Activated CD8-positive, alpha-beta memory T cell treated with anti-CD3 and anti-CD28 coated beads, Interleukin-2, amount 50 U/mL, for 24 hours (primary cell): ENCODE data around the gene PTK6.
"Not testable (repeated sequence)": the region's sequence is repeated elsewhere in the genome, so short reads cannot be mapped to it uniquely, and the experiment has no call there.

Source experiments
- DNase-seq: peaks from one replicate; pipeline ENCODE4 v3.0.0-alpha.2; 2020; ENCODE audit errors: extremely low read depth

Gene PTK6

GRCh38 chr20:63568986-63569949, 32.1 kb upstream of the PTK6 start:
- no peak for DNase-seq

GRCh38 chr20:63568170-63568981, 31.2 kb upstream of the PTK6 start:
- DNase-seq: no peak

GRCh38 chr20:63567386-63568169, 30.4 kb upstream of the PTK6 start:
- no peak for DNase-seq

- DNase-seq: no peak
Measured at GRCh38 chr20:63567136-63567385, 29.9 kb upstream of the PTK6 start.

GRCh38 chr20:63566395-63567135, 29.4 kb upstream of the PTK6 start:
- no peak for DNase-seq

- no peak for DNase-seq
Measured at GRCh38 chr20:63565699-63566335, 28.6 kb upstream of the PTK6 start.

GRCh38 chr20:63565021-63565698, 28.0 kb upstream of the PTK6 start:
- no peak for DNase-seq

GRCh38 chr20:63564036-63564810, 27.0 kb upstream of the PTK6 start:
- no peak for DNase-seq

GRCh38 chr20:63563225-63563935, 26.2 kb upstream of the PTK6 start:
- no peak for DNase-seq

- DNase-seq: no peak
Measured at GRCh38 chr20:63562461-63563224, 25.5 kb upstream of the PTK6 start.

- DNase-seq: no peak
Measured at GRCh38 chr20:63561624-63562396, 24.6 kb upstream of the PTK6 start.

- no peak for DNase-seq
Measured at GRCh38 chr20:63560856-63561609, 23.9 kb upstream of the PTK6 start.

GRCh38 chr20:63560333-63560805, 23.2 kb upstream of the PTK6 start:
- no peak for DNase-seq

- DNase-seq: not testable (repeated sequence)
Measured at GRCh38 chr20:63559485-63560332, 22.5 kb upstream of the PTK6 start.

GRCh38 chr20:63558804-63559484, 21.8 kb upstream of the PTK6 start:
- DNase-seq: no peak
